GM21390 (cell line): ENCODE data around the gene ANKS1B.
"Not testable (repeated sequence)": the region's sequence is repeated elsewhere in the genome, so short reads cannot be mapped to it uniquely, and the experiment has no call there.

ENCODE experiments used
- ATAC-seq: cut with Tn5 transposase; IDR thresholded peaks from one replicate; pipeline ENCODE4 v1.9.1; 2021; ENCODE audit not compliant: unreplicated experiment

The ANKS1B gene

DNA sequence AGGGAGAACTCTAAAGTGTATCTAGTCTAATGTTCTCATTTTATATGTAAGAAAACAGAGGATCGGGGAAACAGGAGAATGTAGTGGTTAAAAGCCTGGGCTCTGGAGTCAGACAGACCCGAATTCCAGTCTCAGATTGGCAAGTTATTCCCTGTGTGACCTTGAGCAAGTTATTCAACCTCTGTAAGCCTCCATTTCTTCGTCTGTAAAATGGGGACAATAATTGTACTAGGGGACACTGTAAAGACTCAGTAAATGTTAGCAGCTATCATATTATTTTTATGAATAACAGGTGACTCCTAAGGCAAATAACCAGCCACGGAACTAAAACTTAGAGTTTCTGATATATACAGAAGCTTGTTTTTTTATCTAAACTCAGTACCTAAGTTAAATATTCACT lies 1187.5 kb downstream of the ANKS1B start:
- no peak for ATAC-seq

GRCh38 chr12:98796745-98797144 lies 1188.0 kb downstream of the ANKS1B start:
- ATAC-seq, result no peak

DNA sequence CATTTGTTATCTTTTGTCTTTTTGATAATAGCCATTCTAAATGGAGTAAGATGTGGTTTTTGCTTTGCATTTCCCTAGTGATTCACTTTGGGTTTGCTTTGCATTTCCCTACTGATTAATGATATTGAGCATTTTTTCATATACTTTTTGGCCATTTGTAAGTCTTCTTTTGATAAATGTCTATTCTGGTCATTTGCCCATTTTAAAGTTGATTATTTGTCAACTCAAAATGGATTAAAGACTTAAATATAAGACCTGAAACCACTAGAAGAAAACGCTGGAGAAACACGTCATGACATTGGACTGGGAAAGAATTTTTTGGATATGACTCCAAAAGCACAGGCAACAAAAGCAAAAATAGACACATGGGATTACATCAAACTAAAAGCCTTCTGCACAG lies 1191.6 kb downstream of the ANKS1B start:
- ATAC-seq, result no peak

GRCh38 chr12:98791406-98791805 lies 1193.3 kb downstream of the ANKS1B start:
- no peak for ATAC-seq

GRCh38 chr12:98788396-98788795 lies 1196.3 kb downstream of the ANKS1B start:
- no peak for ATAC-seq

GRCh38 chr12:98786653-98787052 lies 1198.1 kb downstream of the ANKS1B start:
- no peak for ATAC-seq

DNA sequence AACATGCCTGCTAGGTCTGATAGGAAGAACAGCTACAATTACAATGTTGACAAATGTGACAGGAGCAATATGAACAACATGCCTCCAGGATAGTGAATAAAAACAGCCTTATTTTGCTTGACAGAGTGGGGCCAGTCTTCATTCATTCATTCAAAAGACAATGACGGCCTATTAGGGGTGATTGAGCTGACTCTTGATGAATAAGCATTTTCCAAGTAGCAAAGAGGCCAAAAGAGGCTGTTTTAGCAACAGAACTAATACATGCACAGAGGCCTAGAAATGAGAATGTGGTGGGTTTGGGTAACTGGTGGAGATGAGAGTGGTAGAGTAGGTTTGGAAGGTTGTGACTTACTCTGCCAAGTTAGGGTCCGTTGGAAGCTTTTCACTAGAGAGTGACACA lies 1201.3 kb downstream of the ANKS1B start:
- no peak for ATAC-seq

DNA sequence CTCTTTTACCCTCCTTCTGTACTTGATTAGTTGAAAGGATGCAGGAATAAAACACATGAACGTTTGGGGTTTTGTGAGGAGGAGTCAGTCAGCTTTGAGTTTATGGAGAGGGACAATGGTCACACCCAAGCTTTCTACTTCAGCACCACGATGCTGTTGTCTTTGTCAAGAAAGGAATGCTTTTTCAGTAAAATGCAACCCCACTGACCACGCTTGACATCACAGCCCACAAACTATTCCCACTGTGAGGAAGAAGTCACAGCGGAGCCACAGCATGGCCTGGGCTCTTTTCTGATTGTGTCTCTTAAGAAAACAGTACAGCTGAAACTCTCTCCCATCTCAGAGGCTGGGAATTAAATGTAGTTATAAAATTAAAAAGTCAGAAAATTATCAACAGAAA lies 1204.5 kb downstream of the ANKS1B start:
- no peak for ATAC-seq

- ATAC-seq, result no peak
These were observed 1211.9 kb downstream of the ANKS1B start for GRCh38 chr12:98772818-98773217.

- no peak for ATAC-seq
These were observed 1212.7 kb downstream of the ANKS1B start for GRCh38 chr12:98771811-98772752.

GRCh38 chr12:98770230-98770629 lies 1214.5 kb downstream of the ANKS1B start:
- ATAC-seq, result no peak

DNA sequence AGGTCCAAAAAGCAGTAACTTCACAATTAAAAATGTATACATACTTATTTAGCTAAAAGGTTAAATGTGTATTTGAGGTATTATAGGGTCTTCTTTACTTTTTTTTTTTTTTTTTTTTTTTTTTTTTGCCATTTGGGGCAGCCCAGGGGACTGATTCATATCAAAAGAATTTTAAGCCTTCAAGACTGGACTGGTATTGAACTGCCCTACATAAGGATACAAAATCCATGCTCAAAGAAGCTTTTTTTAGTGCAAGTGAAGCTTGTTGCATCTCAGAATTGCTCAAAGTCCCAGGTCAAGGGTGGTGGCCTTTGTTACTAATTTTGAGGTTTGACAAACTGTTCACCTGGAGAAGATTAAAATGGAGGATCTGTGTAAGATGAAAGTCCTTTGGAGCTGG lies 1215.7 kb downstream of the ANKS1B start:
- ATAC-seq, result no peak

DNA sequence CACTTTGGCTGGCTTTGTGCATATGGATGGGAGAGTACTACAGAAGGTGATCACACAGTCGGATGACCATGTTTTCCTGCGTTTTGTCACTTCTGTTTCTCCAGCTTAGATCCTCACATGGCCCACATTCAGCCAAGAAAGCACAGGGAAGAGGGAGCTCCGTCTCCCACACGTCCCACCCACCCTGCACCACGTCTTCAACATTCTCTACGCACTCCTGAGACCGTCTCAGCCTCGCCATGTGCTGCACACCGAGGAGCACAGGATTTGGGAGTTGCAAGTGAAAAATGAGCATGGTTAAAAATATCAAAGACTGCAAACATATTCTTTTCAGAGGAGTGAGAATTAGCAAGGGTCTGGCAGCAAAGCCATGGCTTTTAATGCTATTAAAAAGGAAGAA lies 1217.5 kb downstream of the ANKS1B start:
- no peak for ATAC-seq

GRCh38 chr12:98763656-98764055 lies 1221.1 kb downstream of the ANKS1B start:
- no peak for ATAC-seq

DNA sequence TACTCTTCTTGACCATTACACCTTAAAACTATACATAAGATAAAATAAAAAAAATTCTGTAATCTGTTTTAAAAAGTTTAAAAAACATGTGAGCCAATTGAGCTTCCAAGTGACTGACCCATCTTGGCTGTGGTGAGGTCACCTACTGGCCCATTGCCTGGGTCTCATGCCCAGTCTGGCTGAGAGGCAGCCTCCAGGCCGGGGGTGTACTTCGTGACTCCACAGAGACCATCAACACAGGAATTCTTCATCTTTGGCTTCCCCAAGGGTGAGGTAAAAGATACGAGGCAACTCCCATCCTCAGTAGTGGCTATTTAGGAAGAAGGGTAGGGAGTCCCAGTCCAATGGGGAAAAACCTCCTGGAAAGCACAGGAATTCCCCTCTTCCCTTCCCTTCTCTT lies 1226.4 kb downstream of the ANKS1B start:
- no peak for ATAC-seq

GRCh38 chr12:98757455-98757854 lies 1227.3 kb downstream of the ANKS1B start:
- no peak for ATAC-seq

GRCh38 chr12:98755855-98756254 lies 1228.9 kb downstream of the ANKS1B start:
- not testable (repeated sequence) for ATAC-seq

- peak; percentile 99 for ATAC-seq
These were observed 1230.6 kb downstream of the ANKS1B start for GRCh38 chr12:98754095-98754494.

GRCh38 chr12:98752726-98753125 lies 1232.0 kb downstream of the ANKS1B start:
- no peak for ATAC-seq

DNA sequence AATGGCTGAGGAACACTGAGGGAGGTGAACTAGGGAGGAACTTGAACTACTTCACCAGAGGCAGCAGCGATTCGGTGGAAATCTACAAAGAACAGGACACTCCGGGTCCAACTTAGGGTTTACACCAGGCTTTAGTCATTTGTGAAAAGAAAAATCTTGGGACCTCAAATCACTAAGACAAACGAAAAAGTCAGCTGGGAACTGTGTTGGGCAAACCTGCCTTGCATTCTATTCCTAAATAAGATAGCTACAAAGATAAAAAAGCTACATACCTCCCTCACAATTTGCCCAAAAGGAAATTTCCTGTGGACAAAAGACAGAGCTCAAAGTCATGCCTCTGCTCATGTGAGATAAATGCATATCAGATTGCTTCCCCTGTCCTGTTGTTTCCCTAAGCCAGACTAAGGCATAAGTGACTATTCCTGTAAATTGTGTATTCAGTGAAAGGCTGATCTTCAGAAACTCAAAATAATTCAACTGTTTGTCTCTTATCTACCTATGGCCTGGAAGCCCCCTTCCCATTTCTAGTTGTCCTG lies 1233.1 kb downstream of the ANKS1B start:
- ATAC-seq, result no peak

DNA sequence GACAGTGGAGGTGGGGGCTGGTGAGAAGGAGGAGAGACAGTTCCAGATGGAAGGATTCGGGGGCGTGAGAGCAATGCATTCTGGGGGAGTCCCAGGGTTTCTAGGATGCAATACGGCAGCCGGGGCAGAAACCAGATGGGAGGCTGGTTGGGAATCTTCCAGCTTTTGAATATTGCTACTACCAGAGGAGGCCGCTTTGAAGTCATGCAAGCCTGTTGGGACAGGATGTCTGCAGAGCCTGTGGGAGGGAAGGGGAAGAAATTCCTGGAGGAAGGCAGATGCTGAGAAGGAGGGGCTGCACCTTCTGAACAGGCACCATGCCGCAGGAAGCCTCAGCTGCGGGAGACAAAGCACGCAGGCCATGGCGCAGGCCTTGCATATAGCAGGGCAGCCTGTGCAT lies 1234.2 kb downstream of the ANKS1B start:
- ATAC-seq, result no peak

DNA sequence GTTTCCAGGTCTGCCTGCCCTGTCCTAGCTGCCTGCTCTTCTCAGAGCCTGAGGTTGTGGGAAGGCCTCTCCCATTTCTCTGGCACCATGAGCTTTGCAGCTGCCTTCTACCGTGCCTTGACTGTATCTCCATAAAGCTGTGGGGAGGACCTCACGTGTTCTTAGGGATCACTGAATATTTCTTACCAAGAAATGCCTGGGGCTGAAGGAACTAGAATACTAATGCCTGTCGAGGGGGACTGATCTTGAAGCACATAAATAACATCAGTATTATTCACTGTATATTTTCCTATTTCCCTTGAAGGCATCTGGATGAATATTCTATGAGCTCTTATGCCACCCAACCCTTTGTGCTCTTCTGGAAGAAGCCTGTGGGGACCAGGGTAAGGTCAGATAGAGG lies 1236.3 kb downstream of the ANKS1B start:
- no peak for ATAC-seq
